GM19025 (cell line): ENCODE results near the gene CD37.
"Not testable (repeated sequence)": the region's sequence is repeated elsewhere in the genome, so short reads cannot be mapped to it uniquely, and the experiment has no call there.

Experiments used
- ATAC-seq: cut with Tn5 transposase; IDR thresholded peaks from one replicate; pipeline ENCODE4 v1.9.1; 2021; ENCODE audit warnings: mild to moderate bottlenecking, low read depth, moderate library complexity; ENCODE audit not compliant: unreplicated experiment

CD37 gene

DNA sequence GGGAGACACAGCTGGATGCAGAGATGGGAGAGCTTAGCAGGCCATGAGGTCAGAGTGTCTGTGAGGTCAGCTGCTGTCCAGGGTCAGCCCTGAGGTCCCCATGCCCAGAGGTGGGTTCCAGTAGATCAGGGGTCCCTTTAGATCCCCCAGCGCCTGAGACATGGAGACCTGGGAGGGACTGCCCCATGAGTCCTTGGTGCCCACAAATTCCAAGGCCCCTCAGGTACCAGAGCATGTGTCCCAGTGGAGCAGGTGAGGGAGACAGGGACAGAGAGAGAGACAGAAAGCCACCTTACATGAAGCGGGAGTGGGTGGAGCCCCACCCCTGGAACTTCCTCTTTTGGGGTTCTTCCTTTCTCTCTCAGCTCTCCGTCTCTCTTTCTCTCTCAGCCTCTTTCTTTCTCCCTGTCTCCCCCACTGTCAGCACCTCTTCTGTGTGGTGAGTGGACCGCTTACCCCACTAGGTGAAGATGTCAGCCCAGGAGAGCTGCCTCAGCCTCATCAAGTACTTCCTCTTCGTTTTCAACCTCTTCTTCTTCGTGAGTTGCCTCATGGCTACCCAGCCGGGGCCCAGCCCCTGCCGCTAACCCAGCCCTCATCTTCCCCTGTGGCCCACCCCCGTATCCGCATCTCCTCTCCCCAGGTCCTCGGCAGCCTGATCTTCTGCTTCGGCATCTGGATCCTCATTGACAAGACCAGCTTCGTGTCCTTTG, at the start of gene CD37:
Gene CD37, plus strand, starts transcription at position 336 of the 713 bp plus-strand sequence. Its CDS starts 135 bp downstream, at position 471.
- ATAC-seq, result no peak

DNA sequence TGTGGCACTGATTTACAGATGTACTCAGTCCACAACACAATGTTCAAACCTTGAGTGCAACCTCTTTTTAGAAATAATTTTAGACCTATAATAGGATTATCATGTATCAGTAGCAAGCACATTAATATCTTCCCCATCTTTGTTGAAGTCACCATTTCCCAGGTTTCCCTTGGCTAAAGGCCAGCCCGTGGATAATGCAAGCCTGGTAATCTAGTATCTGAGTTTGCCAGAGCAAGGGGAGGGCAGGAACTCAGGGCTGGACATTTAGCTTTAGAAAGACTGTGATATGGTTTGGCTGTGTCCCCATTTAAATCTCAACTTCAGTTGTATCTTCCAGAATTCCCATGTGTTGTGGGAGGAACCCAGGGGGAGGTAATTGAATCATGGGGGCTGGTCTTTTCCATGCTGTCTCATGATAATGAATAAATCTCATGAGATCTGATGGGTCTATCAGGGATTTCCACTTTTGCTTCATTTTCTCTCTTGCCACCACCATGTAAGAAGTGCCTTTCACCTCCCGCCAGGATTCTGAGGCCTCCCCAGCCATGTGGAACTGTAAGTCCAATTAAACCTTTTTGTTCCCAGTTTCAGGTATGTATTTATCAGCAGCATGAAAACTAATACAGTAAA, 48.0 kb upstream of the CD37 start:
- ATAC-seq, result no peak

DNA sequence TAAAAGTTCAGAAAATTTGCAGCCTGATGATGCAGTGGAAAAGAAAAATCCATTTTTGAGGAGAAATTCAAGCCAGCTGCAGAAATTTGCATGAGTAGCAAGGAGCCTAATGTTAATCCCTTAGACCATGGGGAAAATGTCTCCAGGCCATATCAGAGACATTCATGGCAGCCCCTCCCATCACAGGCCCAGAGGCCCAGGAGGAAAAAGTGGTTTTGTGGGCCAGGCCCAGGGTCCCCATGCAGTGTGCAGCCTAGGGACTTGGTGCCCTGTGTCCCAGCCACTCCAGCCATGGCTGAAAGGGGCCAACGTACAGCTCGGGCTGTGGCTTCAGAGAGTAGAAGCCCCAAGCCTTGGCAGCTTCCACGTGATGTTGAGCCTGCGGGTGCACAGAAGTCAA, 47.0 kb upstream of the CD37 start:
- ATAC-seq, result not testable (repeated sequence)

DNA sequence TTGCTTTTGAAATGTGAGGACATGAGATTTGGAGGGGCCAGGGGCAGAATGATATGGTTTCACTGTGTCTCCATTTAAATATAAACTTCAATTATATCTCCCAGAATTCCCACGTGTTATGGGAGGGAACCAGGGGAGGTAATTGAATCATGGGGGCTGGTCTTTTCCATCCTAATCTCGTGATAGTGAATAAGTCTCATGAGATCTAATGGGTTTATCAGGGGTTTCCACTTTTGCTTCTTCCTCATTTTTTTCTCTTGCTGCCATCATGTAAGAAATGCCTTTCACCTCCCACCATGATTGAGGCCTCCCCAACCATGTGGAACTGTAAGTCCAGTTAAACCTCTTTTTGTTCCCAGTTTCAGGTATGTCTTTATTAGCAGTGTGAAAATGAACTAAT, 45.9 kb upstream of the CD37 start:
- not testable (repeated sequence) for ATAC-seq

GRCh38 chr19:49290517-49290916, 44.7 kb upstream of the CD37 start:
- ATAC-seq, result no peak

DNA sequence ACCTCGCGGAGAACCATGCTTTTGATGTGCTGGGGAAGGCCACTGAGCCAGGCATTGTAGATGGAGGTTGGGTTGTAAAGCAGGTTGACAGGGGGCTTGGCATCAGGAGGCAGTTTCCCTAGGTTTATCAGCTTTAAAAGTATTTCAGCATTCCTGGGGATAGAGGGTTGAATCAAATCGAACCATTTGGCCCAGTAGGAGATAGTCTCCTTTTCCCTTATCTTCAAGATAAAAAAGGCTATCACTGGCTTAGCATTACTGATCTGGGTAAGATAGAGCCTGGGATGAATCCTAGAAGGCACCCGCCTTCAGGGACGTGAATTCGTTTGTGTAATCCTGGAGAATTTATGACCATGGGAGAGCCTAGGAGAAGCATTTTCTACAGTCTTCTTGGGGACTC, 40.8 kb upstream of the CD37 start:
- no peak for ATAC-seq

DNA sequence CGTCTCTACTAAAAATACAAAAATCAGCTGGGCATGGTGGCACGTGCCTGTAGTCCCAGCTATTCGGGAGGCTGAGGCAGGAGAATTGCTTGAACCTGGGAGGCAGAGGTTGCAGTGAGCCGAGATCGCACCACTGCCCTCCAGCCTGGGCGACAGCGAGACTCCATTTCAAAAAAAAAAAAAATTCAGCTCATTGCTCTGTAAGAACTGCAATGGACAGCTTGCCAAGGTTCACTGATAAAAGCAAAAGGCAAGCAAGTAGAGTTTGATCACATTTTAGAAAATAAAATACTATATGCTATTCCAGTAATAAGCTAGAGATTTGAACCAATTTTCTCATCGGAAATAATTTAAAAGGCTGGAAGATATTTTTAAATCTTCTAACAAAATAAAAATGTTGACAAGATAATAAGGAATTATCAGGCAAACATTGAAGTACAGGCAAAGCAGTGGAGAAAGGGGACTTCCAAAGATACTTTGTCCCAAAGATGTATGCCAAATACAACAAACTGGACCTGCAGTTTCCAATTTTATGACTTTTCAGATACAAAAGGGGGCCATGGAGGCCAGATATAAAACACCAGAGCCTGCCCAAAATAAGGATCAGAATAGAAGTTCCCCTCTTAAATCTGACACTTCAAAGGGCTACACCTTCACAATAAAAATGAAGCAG, 39.9 kb upstream of the CD37 start:
- no peak for ATAC-seq

GRCh38 chr19:49297403-49297802, 37.8 kb upstream of the CD37 start:
- ATAC-seq, result no peak

DNA sequence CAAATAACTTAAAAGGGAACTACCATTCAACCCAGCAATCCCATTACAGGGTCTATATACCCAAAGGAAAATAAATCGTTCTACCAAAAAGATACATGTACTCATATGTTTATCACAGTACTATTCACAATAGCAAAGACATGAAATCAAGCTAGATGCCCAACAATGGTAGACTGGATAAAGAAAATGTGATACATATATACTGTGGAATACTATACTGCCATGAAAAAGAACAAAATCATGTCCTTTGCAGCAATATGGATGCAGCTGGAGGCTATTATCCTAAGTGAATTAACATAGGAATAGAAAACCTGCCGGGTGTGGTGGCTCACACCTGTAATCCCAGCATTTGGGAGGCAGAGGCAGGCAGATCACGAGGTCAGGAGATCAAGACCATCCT, 36.6 kb upstream of the CD37 start:
- not testable (repeated sequence) for ATAC-seq

DNA sequence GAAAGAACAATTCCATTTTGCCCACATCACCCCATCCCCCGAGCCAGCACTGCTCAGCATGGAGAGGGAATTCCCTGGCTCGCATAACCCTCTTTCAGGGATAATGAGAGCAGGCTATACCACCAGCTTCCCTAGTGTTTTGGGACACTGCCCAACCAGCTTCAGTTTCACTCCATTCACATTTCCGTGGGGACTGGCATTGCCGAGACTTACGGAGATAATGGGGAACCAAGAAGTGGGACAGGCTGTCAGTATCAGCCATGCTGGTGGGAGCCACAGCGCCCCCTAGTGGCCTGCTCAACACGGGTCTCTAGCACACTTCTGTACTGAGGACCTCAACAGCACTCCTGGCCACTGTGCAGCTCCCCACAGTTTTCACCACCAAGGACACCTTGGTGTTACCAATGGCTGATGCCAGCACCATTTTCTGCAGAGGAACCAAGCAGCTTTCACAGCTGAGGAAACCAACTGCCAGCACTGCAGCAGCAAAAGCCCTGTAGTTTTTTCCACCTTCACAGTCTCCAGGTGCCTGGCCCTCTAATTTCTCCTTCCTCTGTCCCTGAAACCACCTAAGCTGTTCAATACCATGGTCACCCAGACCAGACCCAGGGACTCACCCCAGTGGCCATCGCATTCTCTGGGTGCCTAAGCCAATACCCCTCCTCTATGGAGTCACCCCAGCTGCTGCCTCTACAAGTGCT, 33.9 kb upstream of the CD37 start:
- ATAC-seq, result no peak

DNA sequence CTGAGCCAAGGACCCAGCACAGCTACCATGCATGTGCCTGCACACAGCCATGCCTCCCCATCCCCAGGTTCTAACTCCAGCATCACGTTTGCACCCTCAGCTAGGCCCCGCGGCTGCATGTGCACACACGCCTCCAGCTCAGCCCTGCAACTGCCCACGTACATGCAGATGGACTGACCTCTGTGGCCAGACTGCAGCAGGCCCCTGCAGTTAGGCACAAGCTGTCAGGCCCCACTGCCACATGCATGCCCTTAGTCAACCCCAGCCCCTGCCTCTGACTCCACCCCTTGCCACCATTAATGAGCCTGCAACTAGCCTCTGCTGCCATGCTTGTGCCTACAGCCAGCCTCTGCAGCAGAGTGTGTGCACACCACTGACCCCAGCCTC, 33.3 kb upstream of the CD37 start:
- ATAC-seq, result no peak

DNA sequence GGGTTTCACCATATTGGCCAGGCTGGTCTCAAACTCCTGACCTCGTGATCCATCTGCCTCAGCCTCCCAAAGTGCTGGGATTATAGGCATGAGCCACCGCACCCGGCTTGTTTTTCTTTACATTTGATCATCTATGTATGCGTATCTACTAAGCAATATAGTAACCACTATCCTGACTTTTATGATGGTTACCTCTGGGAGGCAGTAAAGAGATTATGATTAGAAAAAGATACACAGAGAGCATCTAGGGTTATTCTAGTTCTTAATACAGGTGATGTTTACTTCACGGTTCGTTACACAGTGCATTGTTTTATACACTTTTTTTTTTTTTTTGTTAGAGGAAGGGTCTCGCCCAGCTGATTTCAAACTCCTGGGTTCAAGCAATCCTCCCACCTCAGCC, 28.5 kb upstream of the CD37 start:
- ATAC-seq, result not testable (repeated sequence)

GRCh38 chr19:49309087-49309486, 26.1 kb upstream of the CD37 start:
- no peak for ATAC-seq

DNA sequence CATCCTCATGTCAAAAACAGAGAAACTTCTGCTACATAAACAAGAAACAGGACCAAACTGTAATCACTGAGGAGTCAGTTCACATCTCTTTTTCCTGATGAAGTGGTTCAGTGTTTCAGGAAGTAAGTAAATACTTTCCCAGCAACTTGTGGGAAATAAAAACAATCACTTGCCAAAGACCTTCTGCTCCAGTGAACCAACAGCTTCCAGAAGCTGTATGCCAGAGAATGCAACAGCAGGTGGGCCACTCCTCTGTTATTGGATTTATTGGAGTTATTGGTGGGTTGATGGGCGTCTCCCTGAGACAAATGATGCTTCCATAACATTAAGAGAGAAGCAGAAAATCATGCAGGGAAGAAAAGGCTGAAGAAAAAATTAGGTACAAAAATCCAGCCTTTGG, 20.1 kb upstream of the CD37 start:
- no peak for ATAC-seq

- no peak for ATAC-seq
Observed at GRCh38 chr19:49316284-49316683, 18.9 kb upstream of the CD37 start.

DNA sequence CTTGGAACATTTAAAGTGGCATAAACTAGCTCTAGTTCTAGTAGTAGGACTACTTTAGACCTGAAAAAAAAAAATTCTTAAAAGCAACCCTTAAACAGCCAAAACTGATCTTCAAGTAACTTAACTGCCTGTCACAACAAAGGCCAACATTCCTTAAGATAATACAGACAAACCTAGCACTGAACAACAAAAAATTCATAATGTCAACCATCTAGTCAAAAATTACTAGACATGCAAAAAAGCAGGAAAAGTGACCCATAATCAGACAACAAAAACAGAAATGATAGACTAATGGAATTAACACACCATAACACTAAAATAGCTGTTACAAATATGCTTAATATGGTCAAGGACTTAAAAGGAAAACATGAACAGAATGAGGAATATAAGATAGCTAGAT, 16.9 kb upstream of the CD37 start:
- no peak for ATAC-seq

- no peak for ATAC-seq
Observed at GRCh38 chr19:49324801-49325576, 10.2 kb upstream of the CD37 start, which contains the start of gene SLC6A16. TSS of gene SLC6A16 (minus strand) at chr19:49325191. CDS start at chr19:49311347, 13,844 bp downstream.

DNA sequence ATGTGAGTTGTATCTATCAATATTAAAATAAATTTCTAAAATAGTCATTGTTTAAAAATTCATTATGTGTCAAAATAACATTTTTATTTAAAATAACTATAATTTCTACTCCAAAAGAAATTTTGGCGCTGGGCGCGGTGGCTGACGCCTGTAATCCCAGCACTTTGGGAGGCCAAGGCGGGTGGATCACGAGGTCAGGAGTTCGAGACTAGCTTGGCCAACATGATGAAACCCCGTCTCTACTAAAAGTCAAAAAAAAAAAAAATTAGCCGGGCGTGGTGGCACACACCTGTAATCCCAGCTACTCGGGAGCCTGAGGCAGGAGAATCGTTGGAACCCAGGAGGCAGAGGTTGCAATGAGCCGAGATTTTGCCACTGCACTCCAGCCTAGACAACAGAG, 9.4 kb upstream of the CD37 start:
- ATAC-seq, result not testable (repeated sequence)

GRCh38 chr19:49326165-49326704, 9.0 kb upstream of the CD37 start:
- ATAC-seq, result no peak
